Parathyroid adenoma (tissue), 2 donors: ENCODE results near the gene TFPT.
"Not testable (repeated sequence)": the region's sequence is repeated elsewhere in the genome, so short reads cannot be mapped to it uniquely, and the experiment has no call there.

Experiments
- H2AFZ ChIP-seq: fragments of 300-600 bp; sonication (generic); one replicate; pipeline ENCODE4 v1.7.0; 2017; ENCODE audit warnings: antibody characterized with exemption, mild to moderate bottlenecking
- H3K27ac ChIP-seq: fragments of 300-600 bp; sonication (generic); one replicate; pipeline ENCODE4 v1.7.0; 2017
- H3K27me3 ChIP-seq: fragments of 300-600 bp; sonication (generic); one replicate; pipeline ENCODE4 v1.7.0; 2017; ENCODE audit warnings: low read length; ENCODE audit not compliant: control insufficient read depth, insufficient read depth
- H3K36me3 ChIP-seq: fragments of 300-600 bp; sonication (generic); one replicate; pipeline ENCODE4 v1.7.0; 2017; ENCODE audit warnings: low read length; ENCODE audit not compliant: control insufficient read depth, insufficient read depth
- H3K4me1 ChIP-seq: fragments of 300-600 bp; sonication (generic); one replicate; pipeline ENCODE4 v1.7.0; 2017; ENCODE audit warnings: control low read depth
- H3K4me2 ChIP-seq: fragments of 300-600 bp; sonication (generic); one replicate; pipeline ENCODE4 v1.7.0; 2017; ENCODE audit warnings: low read length
- H3K4me3 ChIP-seq: fragments of 300-600 bp; sonication (generic); one replicate; pipeline ENCODE4 v1.7.0; 2017; ENCODE audit warnings: low read depth, low read length
- H3K79me2 ChIP-seq: fragments of 300-600 bp; sonication (generic); one replicate; pipeline ENCODE4 v1.7.0; 2017; ENCODE audit warnings: control low read depth
- H3K9ac ChIP-seq: fragments of 300-600 bp; sonication (generic); one replicate; pipeline ENCODE4 v1.7.0; 2017; ENCODE audit warnings: mild to moderate bottlenecking
- H3K9me3 ChIP-seq: fragments of 300-600 bp; sonication (generic); one replicate; pipeline ENCODE4 v1.7.0; 2017; ENCODE audit warnings: low read length; ENCODE audit not compliant: control insufficient read depth
- TF ChIP-seq, protein P1 (sequence below): fragments of 300-600 bp; sonication (generic); IDR thresholded peaks from one replicate; pipeline ENCODE4 v1.7.0; 2017; ENCODE audit warnings: antibody characterized with exemption, mild to moderate bottlenecking
- donor health status: primary hyperparathyroidism.

The TFPT gene

DNA sequence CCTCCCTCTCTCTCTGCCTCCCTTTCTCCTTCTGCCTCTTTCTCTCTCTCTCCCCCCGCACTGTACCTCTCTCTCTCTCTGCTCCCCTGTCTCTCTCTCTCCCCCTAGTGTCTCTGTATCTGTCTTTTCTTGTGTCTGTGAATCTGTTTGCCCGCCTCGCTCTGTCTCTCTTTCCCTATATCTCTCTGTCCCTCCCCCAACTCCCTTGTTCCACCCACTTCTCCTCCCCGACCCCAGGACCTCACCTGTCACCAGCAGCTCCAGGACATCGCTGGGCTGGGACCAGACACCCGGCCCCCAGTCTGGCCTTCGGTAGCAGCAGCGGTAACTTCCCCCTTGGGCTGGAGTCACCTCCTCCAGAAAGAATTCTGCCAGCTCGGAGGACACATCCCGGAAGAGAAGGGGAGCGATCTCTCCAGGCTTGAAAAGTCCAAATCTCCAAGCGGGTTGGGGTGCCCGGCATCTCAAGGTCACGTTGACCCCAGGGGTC is 18.8 kb downstream of the TFPT start:
- Histone ChIP-seq H3K4me1 (no peaks in the 10 kb centered on the region), H3K9ac (peak overlapping the region; percentile 21), H3K79me2 (no peaks in the 10 kb centered on the region), H3K4me2 (peak overlapping the region; percentile 64), H3K9me3 (no peaks in the 10 kb centered on the region), H3K36me3 (no peaks in the 10 kb centered on the region), H3K4me3 (peak overlapping the region; percentile 61), H3K27ac (peak overlapping the region; percentile 67), H3K27me3 (no peaks in the 10 kb centered on the region), H2AFZ (peak overlapping the region; percentile 99)
- TF ChIP-seq, protein P1, sequence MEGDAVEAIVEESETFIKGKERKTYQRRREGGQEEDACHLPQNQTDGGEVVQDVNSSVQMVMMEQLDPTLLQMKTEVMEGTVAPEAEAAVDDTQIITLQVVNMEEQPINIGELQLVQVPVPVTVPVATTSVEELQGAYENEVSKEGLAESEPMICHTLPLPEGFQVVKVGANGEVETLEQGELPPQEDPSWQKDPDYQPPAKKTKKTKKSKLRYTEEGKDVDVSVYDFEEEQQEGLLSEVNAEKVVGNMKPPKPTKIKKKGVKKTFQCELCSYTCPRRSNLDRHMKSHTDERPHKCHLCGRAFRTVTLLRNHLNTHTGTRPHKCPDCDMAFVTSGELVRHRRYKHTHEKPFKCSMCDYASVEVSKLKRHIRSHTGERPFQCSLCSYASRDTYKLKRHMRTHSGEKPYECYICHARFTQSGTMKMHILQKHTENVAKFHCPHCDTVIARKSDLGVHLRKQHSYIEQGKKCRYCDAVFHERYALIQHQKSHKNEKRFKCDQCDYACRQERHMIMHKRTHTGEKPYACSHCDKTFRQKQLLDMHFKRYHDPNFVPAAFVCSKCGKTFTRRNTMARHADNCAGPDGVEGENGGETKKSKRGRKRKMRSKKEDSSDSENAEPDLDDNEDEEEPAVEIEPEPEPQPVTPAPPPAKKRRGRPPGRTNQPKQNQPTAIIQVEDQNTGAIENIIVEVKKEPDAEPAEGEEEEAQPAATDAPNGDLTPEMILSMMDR = peak; percentile 8

DNA sequence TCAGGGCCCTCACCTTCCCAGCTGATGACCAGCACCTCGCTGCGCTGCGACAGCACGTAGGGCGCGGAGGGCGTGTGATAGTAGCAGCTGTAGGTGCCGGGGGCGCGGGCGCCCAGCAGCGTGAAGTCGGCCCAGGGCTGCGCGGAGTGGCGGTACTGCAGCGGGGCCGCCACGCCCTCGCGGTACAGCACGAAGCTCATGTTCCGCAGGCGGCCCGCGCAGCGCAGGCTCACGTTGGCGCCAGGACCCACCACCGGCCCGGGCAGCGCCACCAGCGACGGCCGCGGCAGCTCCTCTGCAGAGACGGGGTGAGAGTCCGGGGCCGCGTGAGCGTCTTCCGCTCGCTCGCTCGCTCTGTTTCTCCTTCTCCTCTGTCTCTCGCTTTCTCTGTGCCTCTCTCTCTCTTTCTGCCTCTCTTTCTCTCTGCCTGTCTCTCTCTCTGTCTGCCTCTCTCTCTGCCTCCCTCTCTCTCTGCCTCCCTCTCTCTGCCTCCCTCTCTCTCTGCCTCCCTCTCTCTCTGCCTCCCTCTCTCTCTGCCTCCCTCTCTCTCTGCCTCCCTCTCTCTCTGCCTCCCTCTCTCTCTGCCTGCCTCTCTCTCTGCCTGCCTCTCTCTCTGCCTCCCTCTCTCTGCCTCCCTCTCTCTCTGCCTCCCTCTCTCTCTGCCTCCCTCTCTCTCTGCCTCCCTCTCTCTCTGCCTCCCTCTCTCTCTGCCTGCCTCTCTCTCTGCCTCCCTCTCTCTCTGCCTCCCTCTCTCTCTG is 19.4 kb downstream of the TFPT start:
- H3K79me2 ChIP-seq, H3K9me3 ChIP-seq, H3K36me3 ChIP-seq, H3K9ac ChIP-seq, H3K27me3 ChIP-seq, H3K4me1 ChIP-seq: not testable (repeated sequence)
- Histone ChIP-seq H3K27ac (peak overlapping the region; percentile 67), H3K4me2 (peak overlapping the region; percentile 87), H3K4me3 (peak overlapping the region; percentile 50), H2AFZ (peak overlapping the region; percentile 99)

DNA sequence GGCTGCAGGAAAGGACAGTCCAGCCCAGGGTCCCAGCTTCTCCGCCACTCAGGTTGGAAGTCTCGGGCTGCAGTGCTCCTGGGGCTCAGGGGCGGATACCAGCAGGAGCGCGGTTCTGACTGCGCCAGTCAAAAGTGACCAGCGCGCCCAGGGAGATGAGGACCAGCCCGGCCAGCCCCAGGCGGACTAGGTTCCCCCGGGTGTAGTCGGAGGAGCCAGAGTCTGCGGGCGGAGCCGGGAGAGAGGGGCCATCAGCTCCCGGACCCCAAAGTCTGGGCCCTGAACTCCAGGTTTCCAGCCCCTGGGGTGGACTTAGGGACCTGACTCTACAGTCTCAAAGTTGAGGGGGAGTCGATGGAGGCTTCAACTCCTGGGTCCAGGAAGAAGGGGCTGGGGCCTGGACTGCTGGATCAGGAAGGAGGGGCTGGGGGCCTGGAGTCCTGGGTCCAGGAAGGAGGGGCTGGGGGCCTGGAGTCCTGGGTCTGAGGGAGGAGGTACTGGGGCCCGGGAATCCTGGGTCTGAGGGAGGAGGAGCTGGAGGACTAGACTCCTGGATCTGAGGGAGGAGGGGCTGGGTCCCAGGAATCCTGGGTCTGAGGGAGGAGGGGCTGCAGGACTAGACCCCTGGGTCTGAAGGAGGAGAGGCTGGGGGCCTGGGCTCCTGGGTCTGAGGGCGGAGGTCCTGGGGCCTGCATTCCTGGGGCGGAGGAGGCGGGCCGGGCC is 20.2 kb downstream of the TFPT start:
- Histone ChIP-seq H3K4me3 (peak overlapping the region; percentile 50), H2AFZ (peak overlapping the region; percentile 97), H3K9me3 (no peaks in the 10 kb centered on the region), H3K4me1 (no peaks in the 10 kb centered on the region), H3K36me3 (no peaks in the 10 kb centered on the region), H3K9ac (no peak overlapping the region), H3K27me3 (no peaks in the 10 kb centered on the region), H3K79me2 (no peaks in the 10 kb centered on the region), H3K4me2 (peak overlapping the region; percentile 87), H3K27ac (no peak overlapping the region)
- TF ChIP-seq, protein P1 = no peak

DNA sequence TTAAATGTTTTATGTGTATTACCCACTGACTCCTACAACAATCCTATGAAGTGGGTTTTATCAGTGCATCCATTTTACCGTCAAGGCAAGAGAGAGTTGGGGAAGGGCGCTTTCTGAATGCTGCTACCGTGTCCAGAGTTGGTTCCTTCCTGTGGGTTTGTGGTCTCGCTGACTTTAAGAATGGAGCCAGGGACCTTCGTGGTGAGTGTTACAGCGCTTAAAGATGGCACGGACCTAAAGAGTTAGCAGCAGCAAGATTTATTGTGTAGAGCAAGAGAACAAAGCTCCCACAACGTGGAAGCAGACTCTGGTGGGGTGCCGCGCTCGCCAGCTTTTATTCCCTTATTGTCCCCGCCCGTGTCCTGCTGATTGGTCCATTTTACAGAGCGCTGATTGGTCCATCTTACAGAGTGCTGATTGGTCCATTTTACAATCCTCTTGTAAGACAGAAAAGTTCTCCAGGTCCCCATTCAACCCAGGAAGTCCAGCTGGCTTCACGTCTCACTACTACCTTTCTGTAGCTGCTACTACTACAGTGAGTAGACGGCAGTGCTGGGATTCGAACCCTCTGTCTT is 20.9 kb downstream of the TFPT start:
- Histone ChIP-seq H3K4me1 (no peaks in the 10 kb centered on the region), H3K4me3 (no peak overlapping the region), H3K9ac (no peak overlapping the region), H3K79me2 (no peaks in the 10 kb centered on the region), H3K36me3 (no peaks in the 10 kb centered on the region), H3K27ac (no peak overlapping the region), H3K9me3 (no peaks in the 10 kb centered on the region), H3K27me3 (no peaks in the 10 kb centered on the region), H3K4me2 (no peak overlapping the region), H2AFZ (no peak overlapping the region)
- TF ChIP-seq, protein P1 = no peak

DNA sequence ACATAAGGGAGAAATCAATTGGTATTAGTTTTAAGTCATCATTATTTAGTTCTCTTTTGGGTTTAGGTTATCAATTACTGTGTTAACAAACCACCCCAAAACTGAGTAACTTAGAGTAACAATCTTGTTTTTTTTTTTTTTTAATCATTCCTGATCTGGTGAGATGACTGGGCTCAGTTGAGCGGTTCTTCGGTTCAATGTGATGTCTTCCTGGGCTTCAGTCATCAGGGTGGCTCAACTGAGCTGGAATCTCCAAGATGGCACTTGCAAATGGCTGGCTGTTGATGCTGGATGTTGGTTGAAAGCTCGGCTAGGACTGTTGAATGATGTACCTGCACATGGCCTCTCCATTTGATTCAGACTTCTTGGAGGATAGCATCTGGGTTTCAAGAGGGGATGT is 31.0 kb downstream of the TFPT start:
- Histone ChIP-seq H3K27me3 (no peaks in the 10 kb centered on the region), H3K36me3 (no peaks in the 10 kb centered on the region), H3K79me2 (no peaks in the 10 kb centered on the region), H3K4me2 (no peak overlapping the region), H3K4me1 (no peaks in the 10 kb centered on the region), H3K9ac (no peak overlapping the region), H3K27ac (no peak overlapping the region), H3K4me3 (no peak overlapping the region), H3K9me3 (no peaks in the 10 kb centered on the region), H2AFZ (no peak overlapping the region)
- TF ChIP-seq, protein P1 = no peak
